HT-29 (cell line): ENCODE measurements around the gene ZNF407. TPM values are rescaled to one million over a fixed set of nuclear protein-coding genes. Genes with fewer than 3 reads are reported as not detected.
"Not testable (repeated sequence)": the region's sequence is repeated elsewhere in the genome, so short reads cannot be mapped to it uniquely, and the experiment has no call there.

ENCODE experiments used
- DNase-seq: peaks from one replicate; pipeline ENCODE4 v3.0.0-alpha.2; 2015; ENCODE audit warnings: low spot score
- total RNA-seq: library from RNA; depleted of rRNA; stranded (reverse); fragments of >200 nt; shearing (Covaris generic); gene quantifications from 2 replicates; pipeline ENCODE4 v1.2.3, GENCODE V29; 2014; rRNA removed

Gene ZNF407, protein sequence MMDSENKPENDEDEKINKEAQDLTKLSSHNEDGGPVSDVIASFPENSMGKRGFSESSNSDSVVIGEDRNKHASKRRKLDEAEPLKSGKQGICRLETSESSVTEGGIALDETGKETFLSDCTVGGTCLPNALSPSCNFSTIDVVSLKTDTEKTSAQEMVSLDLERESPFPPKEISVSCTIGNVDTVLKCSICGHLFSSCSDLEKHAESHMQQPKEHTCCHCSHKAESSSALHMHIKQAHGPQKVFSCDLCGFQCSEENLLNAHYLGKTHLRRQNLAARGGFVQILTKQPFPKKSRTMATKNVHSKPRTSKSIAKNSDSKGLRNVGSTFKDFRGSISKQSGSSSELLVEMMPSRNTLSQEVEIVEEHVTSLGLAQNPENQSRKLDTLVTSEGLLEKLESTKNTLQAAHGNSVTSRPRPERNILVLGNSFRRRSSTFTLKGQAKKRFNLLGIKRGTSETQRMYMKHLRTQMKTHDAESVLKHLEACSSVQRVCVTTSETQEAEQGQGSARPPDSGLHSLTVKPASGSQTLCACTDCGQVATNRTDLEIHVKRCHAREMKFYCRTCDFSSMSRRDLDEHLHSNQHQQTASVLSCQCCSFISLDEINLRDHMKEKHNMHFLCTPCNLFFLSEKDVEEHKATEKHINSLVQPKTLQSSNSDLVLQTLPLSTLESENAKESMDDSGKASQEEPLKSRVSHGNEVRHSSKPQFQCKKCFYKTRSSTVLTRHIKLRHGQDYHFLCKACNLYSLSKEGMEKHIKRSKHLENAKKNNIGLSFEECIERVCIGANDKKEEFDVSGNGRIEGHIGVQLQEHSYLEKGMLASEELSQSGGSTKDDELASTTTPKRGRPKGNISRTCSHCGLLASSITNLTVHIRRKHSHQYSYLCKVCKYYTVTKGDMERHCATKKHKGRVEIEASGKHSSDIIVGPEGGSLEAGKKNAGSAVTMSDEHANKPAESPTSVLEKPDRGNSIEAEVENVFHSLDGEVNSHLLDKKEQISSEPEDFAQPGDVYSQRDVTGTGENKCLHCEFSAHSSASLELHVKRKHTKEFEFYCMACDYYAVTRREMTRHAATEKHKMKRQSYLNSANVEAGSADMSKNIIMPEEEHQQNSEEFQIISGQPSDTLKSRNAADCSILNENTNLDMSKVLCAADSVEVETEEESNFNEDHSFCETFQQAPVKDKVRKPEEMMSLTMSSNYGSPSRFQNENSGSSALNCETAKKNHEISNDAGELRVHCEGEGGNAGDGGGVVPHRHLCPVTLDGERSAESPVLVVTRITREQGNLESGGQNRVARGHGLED (N-terminal part only)
- total RNA-seq = 8.4 and 10.1 TPM in 2 replicates

DNA sequence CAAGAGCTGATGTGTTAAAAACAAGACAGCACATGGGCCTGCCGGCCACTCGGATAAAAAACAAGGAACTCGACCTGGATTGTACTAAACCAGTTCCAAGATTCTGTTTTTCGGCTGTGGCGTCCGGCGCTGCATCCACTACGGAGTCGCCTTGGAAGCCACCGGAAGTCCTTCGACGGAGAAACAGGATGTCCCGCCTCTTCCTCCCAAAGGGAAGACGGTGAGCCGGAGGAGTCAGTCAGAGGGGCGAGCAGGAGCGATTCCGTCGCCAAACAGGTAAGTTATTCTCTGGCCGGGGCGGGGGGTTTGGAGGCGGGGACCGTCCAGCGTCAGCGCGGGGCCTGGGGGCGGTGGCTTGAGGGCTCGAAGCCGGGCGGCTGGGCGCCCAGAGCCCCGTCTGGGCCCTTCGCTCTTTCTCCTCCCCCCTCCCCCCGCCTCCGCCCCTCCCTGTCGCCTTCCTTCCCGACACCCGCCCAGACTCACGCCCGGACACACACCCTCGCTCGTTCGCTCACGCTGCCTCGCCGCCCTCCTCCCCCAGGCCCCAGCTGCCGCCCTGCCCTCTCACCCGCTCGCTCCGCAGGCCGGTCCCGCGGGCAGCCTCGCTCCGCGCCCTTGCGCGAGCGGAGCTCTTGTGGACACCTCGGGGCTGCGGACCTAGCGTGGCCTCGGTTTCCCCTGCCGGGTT is at the start of gene ZNF407:
TSS of gene ZNF407 (plus strand) at position 209 of the 688 bp plus-strand sequence. CDS start 33,150 bp downstream, outside the sequence.
- peak; percentile 82 for DNase-seq

DNA sequence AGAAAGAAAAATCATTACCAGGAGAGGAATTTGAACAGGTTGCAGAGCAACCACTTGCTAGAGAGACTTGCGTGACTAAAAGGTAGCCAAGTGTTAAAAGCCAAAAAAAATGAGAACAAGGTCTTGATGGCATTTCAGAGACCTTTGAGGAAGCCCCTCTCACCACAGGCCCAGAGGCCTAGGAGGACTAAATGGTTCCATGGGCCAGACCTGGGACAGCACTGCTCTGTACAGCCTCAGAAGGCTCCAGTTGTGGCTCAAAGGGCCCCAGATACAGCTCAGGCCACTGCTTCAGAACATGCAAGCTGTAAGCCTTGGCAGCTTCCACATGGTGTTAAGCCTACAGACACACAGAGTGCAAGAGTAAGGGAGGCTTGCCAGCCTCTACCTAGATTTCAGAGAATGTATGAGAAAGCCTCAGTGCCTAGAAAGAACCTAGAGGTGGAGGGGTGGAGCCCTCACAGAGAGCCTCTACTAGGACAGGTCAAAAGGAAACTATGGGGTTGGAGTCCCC is 48.0 kb upstream of the ZNF407 start:
- DNase-seq = no peak

DNA sequence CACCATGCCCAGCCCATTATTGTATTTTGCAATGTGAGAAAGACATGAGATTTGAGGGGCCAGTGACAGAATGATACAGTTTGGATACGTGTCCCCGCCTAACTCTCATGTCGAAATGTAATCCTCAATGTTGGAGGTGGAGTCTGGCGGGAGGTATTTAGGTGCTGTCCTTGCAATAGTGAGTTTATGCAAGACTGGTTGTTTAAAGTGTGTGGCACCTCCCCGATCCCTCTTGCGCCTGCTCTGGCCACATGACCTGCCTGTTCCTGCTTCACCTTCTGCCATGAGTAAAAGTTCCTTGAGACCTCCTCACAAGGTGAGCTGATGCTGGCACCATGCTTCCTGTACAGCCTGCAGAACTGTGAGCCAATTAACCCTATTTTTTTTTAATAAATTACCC is 46.8 kb upstream of the ZNF407 start:
- DNase-seq = no peak

DNA sequence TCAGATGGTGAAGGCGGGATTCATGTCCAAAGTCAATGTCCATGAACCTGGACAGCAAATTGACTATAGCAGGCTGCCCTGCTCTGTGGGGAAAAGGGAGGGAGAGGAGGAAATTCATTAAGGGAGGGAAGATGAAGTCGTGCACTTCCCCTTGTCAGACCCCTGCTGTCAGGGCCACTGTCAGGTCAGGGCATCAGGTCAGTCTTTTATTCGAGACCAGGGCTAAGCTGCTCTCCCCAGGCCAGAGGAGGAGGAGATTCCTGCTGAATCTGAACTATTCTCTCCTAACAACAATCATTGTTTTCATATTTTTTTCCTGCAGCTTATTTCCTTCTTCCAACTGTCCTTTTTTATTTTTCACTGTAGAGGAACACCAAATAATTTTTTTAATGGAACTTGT is 46.2 kb upstream of the ZNF407 start:
- no peak for DNase-seq

DNA sequence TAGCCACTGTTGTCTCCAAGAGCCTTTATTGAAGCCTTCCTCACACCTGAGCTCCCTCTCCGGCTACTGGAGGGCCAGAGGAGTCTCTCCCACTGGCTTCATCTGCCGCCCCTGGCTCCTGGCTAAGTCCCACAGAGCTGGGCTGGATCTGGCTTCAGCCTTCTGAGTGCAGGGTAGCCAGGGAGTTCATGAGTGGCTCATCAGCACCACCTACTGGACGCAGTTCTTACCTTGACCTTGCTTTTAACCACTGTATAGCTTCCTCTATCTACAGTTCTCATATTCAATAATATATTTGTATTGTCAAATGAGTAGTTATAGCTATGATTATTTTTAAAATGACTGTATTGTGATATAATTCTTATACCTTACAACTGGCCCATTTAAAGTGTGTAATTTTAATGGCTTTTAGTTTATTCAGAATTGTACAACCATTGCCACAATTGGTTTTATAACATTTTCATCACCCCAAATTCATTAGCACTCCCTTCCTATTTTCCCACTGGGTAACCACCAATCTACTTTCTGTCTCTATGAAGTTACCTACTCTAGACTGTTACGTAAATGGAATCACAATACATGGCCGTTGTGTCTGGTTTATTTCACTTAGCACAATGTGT is 45.6 kb upstream of the ZNF407 start:
- DNase-seq = peak; percentile 87

DNA sequence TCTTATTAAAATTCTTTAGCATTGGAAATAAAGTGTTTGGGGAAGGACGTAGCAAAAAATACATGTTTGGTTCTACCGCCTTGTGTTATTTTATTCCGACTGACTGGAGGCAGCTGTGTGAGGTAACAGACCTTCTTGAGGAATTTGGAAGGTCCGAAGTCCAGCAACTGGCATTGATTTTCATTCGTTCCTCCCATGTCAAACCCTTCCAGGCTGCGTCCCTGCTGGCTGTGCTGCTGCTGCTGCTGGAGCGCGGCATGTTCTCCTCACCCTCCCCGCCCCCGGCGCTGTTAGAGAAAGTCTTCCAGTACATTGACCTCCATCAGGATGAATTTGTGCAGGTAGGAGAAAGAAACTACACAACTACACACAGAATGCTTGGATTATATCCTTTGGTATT is 41.5 kb upstream of the ZNF407 start:
- no peak for DNase-seq

DNA sequence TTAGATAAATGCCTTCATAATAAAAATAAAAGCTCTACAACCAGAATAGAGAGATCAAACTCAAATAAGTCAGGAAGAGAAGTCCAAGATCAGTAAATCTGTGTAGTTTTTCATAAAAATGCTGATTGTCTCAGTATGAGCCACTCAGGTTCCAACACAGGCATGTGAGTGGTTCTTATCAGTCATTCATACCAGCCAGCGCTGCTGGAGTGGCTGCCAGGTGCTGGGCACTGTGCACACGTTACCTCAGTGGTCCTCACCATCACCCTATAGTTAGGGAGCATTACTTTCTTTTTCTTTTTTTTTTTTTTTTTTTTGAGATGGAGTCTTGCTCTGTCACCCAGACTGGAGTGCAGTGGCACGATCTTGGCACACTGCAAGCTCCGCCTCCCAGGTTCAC is 39.6 kb upstream of the ZNF407 start:
- DNase-seq = no peak

DNA sequence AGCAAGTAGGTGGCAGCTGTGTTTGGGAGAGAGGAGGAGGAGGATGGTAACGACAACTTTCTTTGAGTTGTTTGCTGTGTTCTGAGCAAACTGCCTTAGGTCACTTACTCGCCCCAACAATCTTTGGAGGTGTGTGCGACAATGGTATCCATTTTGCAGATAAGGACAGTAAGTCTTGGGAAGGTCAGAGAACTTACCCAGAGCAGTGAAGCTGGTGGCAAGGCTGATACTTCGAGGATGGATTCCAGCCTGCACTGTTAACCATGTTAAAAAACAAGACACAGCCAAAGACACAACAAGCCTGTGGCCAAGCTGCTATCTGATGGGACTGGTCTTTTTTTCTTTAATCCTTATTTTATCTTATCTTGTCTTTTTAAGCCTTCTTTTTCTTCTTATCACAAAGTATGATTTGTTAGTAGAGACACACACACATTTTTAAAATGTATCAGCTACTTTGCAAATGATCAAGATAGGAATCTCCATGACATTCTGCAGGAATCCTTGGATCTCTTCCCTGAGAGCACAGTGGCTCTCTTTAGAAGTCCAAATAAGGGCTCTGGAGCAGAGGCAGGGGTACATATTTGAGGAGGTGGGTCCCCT is 35.4 kb upstream of the ZNF407 start:
- no peak for DNase-seq

DNA sequence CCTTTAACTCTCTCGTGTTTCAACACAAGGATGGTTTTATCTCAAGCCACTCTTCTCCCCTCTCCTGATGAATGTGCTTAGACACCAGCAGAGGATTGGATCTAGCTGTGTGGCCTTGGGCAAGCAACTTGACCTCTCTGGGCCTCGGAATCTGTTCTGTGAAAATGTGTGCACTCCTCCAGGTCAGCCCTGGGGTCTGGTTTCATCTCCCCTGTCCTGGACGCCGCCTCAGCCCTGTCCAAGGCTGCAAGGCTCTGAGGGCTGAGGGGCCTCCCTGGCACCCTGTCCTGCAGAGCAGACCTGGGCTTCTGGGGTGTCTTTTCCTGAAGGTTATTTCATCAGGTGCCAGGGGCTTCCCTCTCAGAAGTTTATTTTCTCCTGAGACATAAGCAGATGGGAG is 34.9 kb upstream of the ZNF407 start:
- DNase-seq = no peak

DNA sequence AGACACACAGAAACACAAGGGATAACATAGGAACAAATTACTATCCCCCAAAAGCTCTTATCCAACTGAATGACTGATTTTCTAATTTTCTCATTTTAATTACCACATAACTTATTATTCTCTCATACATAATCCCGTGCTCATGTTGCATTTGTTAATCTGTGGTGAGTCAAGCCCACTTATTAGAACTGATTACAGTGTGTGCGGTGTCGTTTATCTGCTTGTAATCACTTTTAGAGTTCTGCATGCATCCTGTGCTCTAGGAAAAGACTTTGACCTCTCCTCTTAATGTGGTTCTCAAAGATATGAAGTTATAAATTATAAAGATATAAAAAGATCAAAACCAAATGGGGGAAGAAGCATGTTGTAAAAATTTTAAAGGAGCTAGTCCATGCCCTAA is 33.7 kb upstream of the ZNF407 start:
- no peak for DNase-seq

DNA sequence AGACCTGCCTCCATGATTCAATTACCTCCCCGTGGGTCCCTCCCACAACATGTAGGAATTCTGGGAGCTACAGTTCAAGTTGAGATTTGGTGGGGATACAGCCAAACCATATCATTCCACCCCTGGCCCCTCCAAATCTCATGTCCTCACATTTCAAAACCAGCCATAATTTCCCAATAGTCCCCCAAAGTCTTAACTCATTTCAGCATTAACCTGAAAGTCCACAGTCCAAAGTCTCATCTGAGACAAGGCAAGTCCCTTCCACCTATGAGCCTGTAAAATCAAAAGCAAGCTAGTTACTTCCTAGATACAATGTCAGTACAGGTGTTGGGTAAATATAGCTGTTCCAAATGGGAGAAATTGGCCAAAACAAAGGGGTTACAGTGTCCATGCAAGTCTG is 32.5 kb upstream of the ZNF407 start:
- not testable (repeated sequence) for DNase-seq

DNA sequence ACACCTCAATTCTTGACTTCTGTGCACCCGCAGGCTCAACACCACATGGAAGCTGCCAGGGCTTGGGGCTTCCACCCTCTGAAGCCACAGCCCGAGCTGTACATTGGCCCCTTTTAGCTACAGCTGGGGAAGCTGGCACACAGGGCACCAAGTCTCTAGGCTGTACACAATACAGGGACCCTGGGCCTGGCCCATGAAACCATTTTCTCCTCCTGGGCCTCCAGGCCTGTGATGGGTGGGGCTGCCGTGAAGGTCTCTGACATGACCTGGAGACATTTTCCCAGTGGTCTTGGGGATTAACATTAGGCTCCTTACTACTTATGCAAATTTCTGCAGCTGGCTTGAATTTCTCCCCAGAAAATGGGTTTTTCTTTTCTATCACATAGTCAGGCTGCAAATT is 31.7 kb upstream of the ZNF407 start:
- not testable (repeated sequence) for DNase-seq

DNA sequence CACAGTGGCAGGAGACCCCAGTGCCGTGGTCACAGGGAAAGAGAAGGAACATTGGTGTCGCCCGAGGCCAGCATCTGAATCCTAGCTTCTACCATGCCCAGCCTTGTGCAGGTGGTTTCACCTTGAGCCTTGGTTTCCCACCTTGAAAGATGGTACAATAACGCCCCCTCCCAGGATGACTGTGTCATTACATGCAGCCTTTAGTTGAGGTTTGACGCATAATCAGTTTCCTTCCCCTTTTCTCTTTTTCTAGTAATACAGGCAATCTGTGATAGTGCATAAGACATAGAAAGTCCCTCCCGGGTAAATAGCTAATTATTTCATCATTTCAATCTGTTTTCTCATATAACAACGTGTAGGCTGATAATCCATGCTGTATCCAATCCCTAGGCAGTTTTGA is 29.8 kb upstream of the ZNF407 start:
- DNase-seq = no peak

DNA sequence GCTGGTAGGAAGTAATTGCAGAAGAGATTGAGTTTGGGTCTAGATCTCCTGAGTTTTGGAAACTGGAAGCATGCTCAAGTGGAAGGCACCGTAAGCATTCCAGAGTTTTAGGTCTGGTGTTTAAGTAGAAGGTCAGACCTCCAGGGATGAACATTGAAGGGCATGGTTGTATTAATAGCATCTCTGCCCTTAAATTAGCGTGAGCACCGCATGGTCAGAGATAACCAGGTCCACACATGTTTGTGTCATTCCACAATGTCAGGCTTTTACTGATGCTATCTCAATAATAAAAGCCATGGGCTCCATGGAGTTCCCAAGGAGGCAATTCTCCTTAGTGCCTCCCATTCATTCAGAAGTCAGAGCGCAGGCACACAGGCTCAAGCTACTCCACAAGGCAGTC is 28.3 kb upstream of the ZNF407 start:
- DNase-seq = no peak

DNA sequence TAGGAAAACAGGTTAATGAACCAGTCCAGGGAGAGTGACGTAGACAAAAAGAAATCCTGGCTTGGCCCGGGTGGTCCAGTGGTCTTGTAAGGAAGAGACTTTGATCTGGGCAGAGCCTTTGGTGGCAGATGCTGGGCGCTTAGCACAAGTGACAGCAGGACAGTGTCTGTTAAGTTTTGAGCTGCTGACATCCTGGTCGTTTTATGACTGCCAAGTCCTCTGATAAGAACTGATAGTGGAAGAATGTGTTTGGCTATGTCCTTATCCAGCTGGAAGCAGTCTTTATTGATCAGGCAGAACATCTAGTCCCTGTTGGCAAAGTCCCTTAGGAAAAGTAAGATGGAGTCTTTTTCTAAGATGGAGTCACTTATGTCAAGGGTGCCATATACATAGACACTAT is 27.4 kb upstream of the ZNF407 start:
- no peak for DNase-seq

DNA sequence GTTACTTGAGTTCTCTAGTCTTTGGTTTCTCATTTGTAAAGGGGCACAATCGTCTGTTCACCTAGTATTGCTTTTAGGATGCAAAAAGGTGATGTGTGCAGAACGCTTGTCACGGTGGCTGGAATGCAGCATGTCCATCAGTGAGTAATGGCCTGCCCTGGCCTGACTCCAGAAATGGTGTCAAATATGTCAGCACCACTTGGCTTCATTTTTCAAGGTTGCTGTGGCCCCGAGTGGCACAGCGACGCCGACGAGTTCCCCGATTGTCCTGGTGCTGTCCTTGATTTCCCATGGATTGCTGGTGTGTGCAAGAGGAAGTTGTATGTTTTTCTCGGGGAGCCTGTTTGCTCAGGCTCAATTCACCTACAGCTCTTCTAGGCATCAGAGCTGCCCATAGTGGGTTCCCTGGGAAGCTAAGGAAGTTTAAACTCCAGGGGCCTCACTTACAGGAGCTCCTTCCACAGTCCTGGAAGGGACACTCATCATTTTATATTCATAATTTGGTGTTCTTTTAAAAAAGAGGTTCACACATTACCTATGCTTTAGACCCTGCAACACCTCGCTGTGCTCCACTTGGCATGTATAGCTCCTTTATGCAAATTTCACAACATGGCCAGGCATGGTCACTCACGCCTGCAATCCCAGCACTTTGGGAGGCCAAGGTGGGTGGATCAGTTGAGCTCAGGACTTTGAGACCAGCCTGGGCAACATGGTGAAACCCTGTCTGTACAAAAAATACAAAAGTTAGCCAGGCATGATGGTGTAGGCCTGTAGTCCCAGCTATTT is 25.6 kb upstream of the ZNF407 start:
- no peak for DNase-seq

DNA sequence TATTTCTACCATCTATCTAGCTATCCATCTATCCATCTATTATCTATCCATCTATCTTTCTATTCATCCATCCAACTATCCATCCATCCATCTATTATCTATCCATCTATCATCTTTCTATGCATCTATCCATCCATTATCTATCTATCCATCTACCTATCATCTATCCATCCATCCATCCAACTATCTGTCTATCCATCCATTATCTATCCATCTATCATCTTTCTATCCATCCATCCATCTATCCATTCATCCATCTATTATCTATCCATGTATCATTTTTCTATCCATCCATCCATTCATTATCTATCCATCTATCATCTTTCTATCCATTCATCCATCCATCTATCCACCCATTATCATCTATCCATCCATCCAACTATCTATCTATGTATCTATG is 24.6 kb upstream of the ZNF407 start:
- DNase-seq = no peak

DNA sequence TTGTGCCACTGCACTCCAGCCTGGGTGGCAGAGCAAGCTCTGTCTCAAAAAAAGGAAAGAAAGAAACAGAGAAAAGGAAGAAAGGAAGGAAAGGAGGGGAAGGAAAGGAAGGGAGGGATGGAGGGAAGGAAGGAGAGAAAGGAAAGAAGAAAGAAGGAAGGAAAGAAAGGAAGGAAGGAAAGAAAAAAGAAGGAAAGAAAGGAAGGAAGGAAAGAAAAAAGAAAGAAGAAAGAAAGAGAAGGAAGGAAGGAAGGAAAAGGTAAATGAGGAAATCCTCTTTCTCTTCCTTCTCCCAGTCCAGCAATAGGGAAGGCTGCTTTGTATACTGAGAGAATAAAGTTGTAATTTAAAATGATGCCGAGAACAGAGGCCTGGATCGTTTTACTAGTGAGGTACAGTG is 22.8 kb upstream of the ZNF407 start:
- DNase-seq = no peak

DNA sequence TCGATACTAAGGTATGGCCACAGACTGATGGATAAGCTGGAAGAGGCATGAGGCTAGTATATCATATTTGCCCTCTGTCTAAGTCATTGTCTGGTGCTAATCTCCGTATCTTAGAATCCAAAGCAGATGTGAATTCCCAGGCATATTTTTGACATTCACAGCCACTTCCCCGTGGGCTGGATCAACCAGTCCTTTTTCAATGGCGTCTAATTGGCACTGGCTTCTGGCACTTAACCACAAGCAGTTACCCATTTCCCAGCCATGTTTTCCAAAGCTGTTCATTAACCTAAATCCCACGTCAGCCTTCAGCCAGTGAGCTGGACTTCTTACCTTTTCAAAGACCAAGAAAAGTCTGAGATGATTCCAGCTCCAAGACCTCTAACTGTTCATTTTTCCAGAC is 20.7 kb upstream of the ZNF407 start:
- no peak for DNase-seq
